ENCODE results near the gene LIMK1.
"Not testable (repeated sequence)": the region's sequence is repeated elsewhere in the genome, so short reads cannot be mapped to it uniquely, and the experiment has no call there.

The LIMK1 gene

GRCh38 chr7:74104702-74105101, 21.1 kb downstream of the LIMK1 start:
- TF ChIP-seq CTCF (IDR thresholded peaks at IDR 0.05; ENCODE audit: insufficient read depth, low read depth, low read length, missing control alignments): no peak
- DNase-seq (ENCODE audit: low read depth): no peak
- no peak overlapping the region for H3K4me3 ChIP-seq (ENCODE audit: low read depth, low read length)

GRCh38 chr7:74105992-74106391, 22.4 kb downstream of the LIMK1 start:
- DNase-seq (ENCODE audit: low read depth): no peak
- no peak for TF ChIP-seq CTCF (IDR thresholded peaks at IDR 0.05; ENCODE audit: insufficient read depth, low read depth, low read length, missing control alignments)
- H3K4me3 ChIP-seq (ENCODE audit: low read depth, low read length): no peak overlapping the region

- no peak overlapping the region for H3K4me3 ChIP-seq (ENCODE audit: low read depth, low read length)
- no peak for DNase-seq (ENCODE audit: low read depth)
- no peak for TF ChIP-seq CTCF (IDR thresholded peaks at IDR 0.05; ENCODE audit: insufficient read depth, low read depth, low read length, missing control alignments)
Measured at GRCh38 chr7:74106846-74107245, 23.2 kb downstream of the LIMK1 start.

GRCh38 chr7:74115326-74115725, 31.7 kb downstream of the LIMK1 start:
- TF ChIP-seq CTCF (IDR thresholded peaks at IDR 0.05; ENCODE audit: insufficient read depth, low read depth, low read length, missing control alignments): no peak
- DNase-seq (ENCODE audit: low read depth): no peak
- no peak overlapping the region for H3K4me3 ChIP-seq (ENCODE audit: low read depth, low read length)

- TF ChIP-seq CTCF (IDR thresholded peaks at IDR 0.05; ENCODE audit: insufficient read depth, low read depth, low read length, missing control alignments): no peak
- no peak for DNase-seq (ENCODE audit: low read depth)
Measured at GRCh38 chr7:74116356-74116755, 32.8 kb downstream of the LIMK1 start.

GRCh38 chr7:74119831-74120230, 36.2 kb downstream of the LIMK1 start:
- no peak for DNase-seq (ENCODE audit: low read depth)
- no peak for TF ChIP-seq CTCF (IDR thresholded peaks at IDR 0.05; ENCODE audit: insufficient read depth, low read depth, low read length, missing control alignments)
- no peak overlapping the region for H3K4me3 ChIP-seq (ENCODE audit: low read depth, low read length)

More at GRCh38 chr7:74116356-74116755, 32.8 kb downstream of the LIMK1 start:
- H3K4me3 ChIP-seq (ENCODE audit: low read depth, low read length): no peak overlapping the region

GRCh38 chr7:74121401-74122249, 38.0 kb downstream of the LIMK1 start:
- no peak for TF ChIP-seq CTCF (IDR thresholded peaks at IDR 0.05; ENCODE audit: insufficient read depth, low read depth, low read length, missing control alignments)
- H3K4me3 ChIP-seq (ENCODE audit: low read depth, low read length): no peak overlapping the region
- no peak for DNase-seq (ENCODE audit: low read depth)

- DNase-seq (ENCODE audit: low read depth); H3K4me3 ChIP-seq (ENCODE audit: low read depth, low read length): not testable (repeated sequence)
Measured at GRCh38 chr7:74123892-74124291, 40.3 kb downstream of the LIMK1 start.
